Gastrocnemius medialis (tissue), 4 donors: ENCODE measurements around the gene VTI1A.

Source experiments
- CTCF ChIP-seq, 5 experiments: fragments of 450-650 bp in 3 of 5; fragments of 200-600 bp in 2 of 5; sonication (generic) in 2 of 5; IDR thresholded peaks in 4 of 5; conservative IDR thresholded peaks in 1 of 5; 1 replicate in 4 of 5; 2 replicates in 1 of 5; pipeline ENCODE4 v1.5.1; 2016 to 2019; ENCODE audit warnings: antibody characterized with exemption in 5 of 5, mild to moderate bottlenecking in 3 of 5, moderate library complexity in 3 of 5
- POLR2A ChIP-seq, 2 donors: fragments of 450-650 bp; IDR thresholded peaks; one replicate each; pipeline ENCODE4 v1.6.1; 2017; ENCODE audit warnings: antibody characterized with exemption in 2 of 2, mild to moderate bottlenecking in 2 of 2, moderate library complexity in 2 of 2

GRCh38 chr10:112677689-112678088 is 230.7 kb downstream of the VTI1A start:
- TF ChIP-seq CTCF (IDR thresholded peaks at IDR 0.05 in 4 of 5, conservative IDR thresholded peaks at IDR 0.05 in 1 of 5) (no peak), POLR2A (IDR thresholded peaks at IDR 0.05) (no peak)
